ENCODE measurements around the gene TEKT1. TPM values are rescaled to one million over a fixed set of nuclear protein-coding genes. Genes with fewer than 3 reads are reported as not detected.

The TEKT1 gene
- total RNA-seq, 1 experiment from 2014 or later = not detected

GRCh38 chr17:6748617-6749016 lies 82.9 kb downstream of the TEKT1 start:
- no peak overlapping the region for H2BK5ac ChIP-seq (ENCODE audit: insufficient read length, low read length)
- H4K20me1 ChIP-seq (ENCODE audit: control insufficient read depth, insufficient read depth, insufficient read length) = no peaks in the 10 kb centered on the region
- H3K9me3 ChIP-seq (ENCODE audit: control insufficient read depth, low read depth, low read length) = no peaks in the 10 kb centered on the region
- TF ChIP-seq, protein P1, sequence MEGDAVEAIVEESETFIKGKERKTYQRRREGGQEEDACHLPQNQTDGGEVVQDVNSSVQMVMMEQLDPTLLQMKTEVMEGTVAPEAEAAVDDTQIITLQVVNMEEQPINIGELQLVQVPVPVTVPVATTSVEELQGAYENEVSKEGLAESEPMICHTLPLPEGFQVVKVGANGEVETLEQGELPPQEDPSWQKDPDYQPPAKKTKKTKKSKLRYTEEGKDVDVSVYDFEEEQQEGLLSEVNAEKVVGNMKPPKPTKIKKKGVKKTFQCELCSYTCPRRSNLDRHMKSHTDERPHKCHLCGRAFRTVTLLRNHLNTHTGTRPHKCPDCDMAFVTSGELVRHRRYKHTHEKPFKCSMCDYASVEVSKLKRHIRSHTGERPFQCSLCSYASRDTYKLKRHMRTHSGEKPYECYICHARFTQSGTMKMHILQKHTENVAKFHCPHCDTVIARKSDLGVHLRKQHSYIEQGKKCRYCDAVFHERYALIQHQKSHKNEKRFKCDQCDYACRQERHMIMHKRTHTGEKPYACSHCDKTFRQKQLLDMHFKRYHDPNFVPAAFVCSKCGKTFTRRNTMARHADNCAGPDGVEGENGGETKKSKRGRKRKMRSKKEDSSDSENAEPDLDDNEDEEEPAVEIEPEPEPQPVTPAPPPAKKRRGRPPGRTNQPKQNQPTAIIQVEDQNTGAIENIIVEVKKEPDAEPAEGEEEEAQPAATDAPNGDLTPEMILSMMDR (conservative IDR thresholded peaks at IDR 0.05) = no peak
- DNase-seq = no peak
- H3K9ac ChIP-seq (ENCODE audit: extremely low read depth, insufficient read length, low read length) = no peak overlapping the region
- H3K4me1 ChIP-seq (ENCODE audit: insufficient read depth, low read length) = peaks cover 9% of the 10 kb centered on the region; the same call in 1 of the 2 replicates
- H3K23me2 ChIP-seq (ENCODE audit: insufficient read length, low read depth, low read length, poor library complexity, severe bottlenecking) = no peaks in the 10 kb centered on the region
- no peak overlapping the region for H3K18ac ChIP-seq (ENCODE audit: insufficient read length, low read depth, low read length)
- H2BK12ac ChIP-seq (ENCODE audit: insufficient read length, low read depth, low read length) = no peak overlapping the region
- H3K56ac ChIP-seq (ENCODE audit: insufficient read length, low read depth, low read length) = no peak overlapping the region
- Mint-ChIP-seq H3K4me1 (peaks cover 14% of the 10 kb centered on the region in 2 experiments), H3K36me3 (ENCODE audit: insufficient read depth in 1 of 3, low read depth in 3 of 3) (no peaks in the 10 kb centered on the region), H3K9me3 (peaks cover 4 to 8% of the 10 kb centered on the region in 2 experiments; a peak in 3 of 5 replicates), H3K27me3 (ENCODE audit: low read depth) (peaks cover 6% of the 10 kb centered on the region; the same call in 1 of the 2 replicates), H3K27ac (no peak overlapping the region), H3K4me3 (no peak overlapping the region)
- no peak overlapping the region for H4K8ac ChIP-seq (replicated peaks; ENCODE audit: insufficient read length, low read depth, low read length)
- no peak overlapping the region for H4K5ac ChIP-seq (ENCODE audit: insufficient read length, low read depth, low read length)
- H3K27ac ChIP-seq (ENCODE audit: insufficient read length, low read depth, low read length) = no peak overlapping the region
- no peak overlapping the region for H3K14ac ChIP-seq (ENCODE audit: insufficient read depth, low read length)
- no peak overlapping the region for H2BK120ac ChIP-seq (ENCODE audit: low read depth, low read length, poor library complexity, severe bottlenecking)
- H3T11ph ChIP-seq (ENCODE audit: low read length) = no peak overlapping the region
- no peak overlapping the region for H3K4me2 ChIP-seq (ENCODE audit: insufficient read depth, insufficient read length, low read length)
- no peaks in the 10 kb centered on the region for H3K79me1 ChIP-seq (ENCODE audit: insufficient read depth, low read depth, low read length, poor library complexity, severe bottlenecking)
- H3K27me3 ChIP-seq (ENCODE audit: insufficient read depth, low read length) = no peaks in the 10 kb centered on the region
- no peak overlapping the region for H3K4ac ChIP-seq (ENCODE audit: low read depth, low read length)
- H2AFZ ChIP-seq (ENCODE audit: low read length) = no peak overlapping the region
- H2AK5ac ChIP-seq (ENCODE audit: insufficient read length, low read length) = no peak overlapping the region
- no peak overlapping the region for H2BK20ac ChIP-seq (ENCODE audit: low read depth, low read length, poor library complexity, severe bottlenecking)
- no peak overlapping the region for H3K23ac ChIP-seq (ENCODE audit: insufficient read length, low read depth, low read length)
- no peak overlapping the region for H2BK15ac ChIP-seq (ENCODE audit: low read depth, low read length)
- H3K79me2 ChIP-seq (ENCODE audit: insufficient read depth, low read length) = no peaks in the 10 kb centered on the region
- no peak overlapping the region for H4K91ac ChIP-seq (ENCODE audit: insufficient read length, low read depth, low read length)

Other genes starting within 250 kb of the TEKT1 start
- 37.2 and 37.4 TPM in 2 replicates for gene KIAA0753, start 191.0 kb downstream of the TEKT1 start, total RNA-seq (2021)
- gene TXNDC17, start 190.7 kb downstream of the TEKT1 start, total RNA-seq (2021) = 170 and 188 TPM in 2 replicates
- gene MED31, start 180.1 kb downstream of the TEKT1 start, total RNA-seq (2021) = 9.1 and 11.8 TPM in 2 replicates
- 0.70 and 1.1 TPM in 2 replicates for gene C17orf100, start 180.0 kb downstream of the TEKT1 start, total RNA-seq (2021)
- gene SLC13A5, start 118.4 kb downstream of the TEKT1 start, total RNA-seq (2021) = 1.4 and 1.6 TPM in 2 replicates
- gene XAF1, start 75.7 kb downstream of the TEKT1 start, total RNA-seq (2021) = not detected in 2 replicates
- not detected in 2 replicates for gene FBXO39, start 55.5 kb downstream of the TEKT1 start, total RNA-seq (2021)
- gene ALOX12, start 164.3 kb upstream of the TEKT1 start, total RNA-seq (2021) = 0.81 and 1.9 TPM in 2 replicates
- 161 and 167 TPM in 2 replicates for gene RNASEK, start 180.9 kb upstream of the TEKT1 start, total RNA-seq (2021)
- 3.3 and 4.9 TPM in 2 replicates for gene BCL6B, start 191.3 kb upstream of the TEKT1 start, total RNA-seq (2021)
- 6.1 and 6.8 TPM in 2 replicates for gene SLC16A13, start 204.3 kb upstream of the TEKT1 start, total RNA-seq (2021)
- 0.13 TPM in 1 of 2 replicates, not detected in the other for gene SLC16A11, start 212.4 kb upstream of the TEKT1 start, total RNA-seq (2021)
- gene CLEC10A, start 248.5 kb upstream of the TEKT1 start, total RNA-seq (2021) = not detected in 2 replicates